Glutamatergic neuron (in vitro differentiated cells): ENCODE measurements around the gene CFAP161. TPM values are rescaled to one million over a fixed set of nuclear protein-coding genes. Genes with fewer than 3 reads are reported as not detected.

Experiments
- DNase-seq: peaks from one replicate; pipeline ENCODE4 v3.0.0; 2022
- H3K27ac Mint-ChIP-seq: one replicate; pipeline ENCODE4 v1.8.0; 2020; ENCODE audit warnings: mild to moderate bottlenecking, mixed read lengths, inconsistent platforms; ENCODE audit not compliant: unreplicated experiment
- H3K27me3 Mint-ChIP-seq: one replicate; pipeline ENCODE4 v1.8.0; 2020; ENCODE audit warnings: mild to moderate bottlenecking, moderate library complexity, mixed read lengths, inconsistent platforms; ENCODE audit not compliant: unreplicated experiment
- H3K36me3 Mint-ChIP-seq: one replicate; pipeline ENCODE4 v1.8.0; 2020; ENCODE audit warnings: mild to moderate bottlenecking, mixed read lengths, inconsistent platforms; ENCODE audit not compliant: unreplicated experiment
- H3K4me1 Mint-ChIP-seq: one replicate; pipeline ENCODE4 v1.8.0; 2020; ENCODE audit warnings: mild to moderate bottlenecking, low read depth, mixed read lengths, inconsistent platforms; ENCODE audit not compliant: unreplicated experiment
- H3K4me3 Mint-ChIP-seq: one replicate; pipeline ENCODE4 v1.8.0; 2020; ENCODE audit warnings: mild to moderate bottlenecking, mixed read lengths, inconsistent platforms; ENCODE audit not compliant: unreplicated experiment
- H3K9me3 Mint-ChIP-seq: one replicate; pipeline ENCODE4 v1.8.0; 2020; ENCODE audit warnings: mild to moderate bottlenecking, moderate library complexity, mixed read lengths, inconsistent platforms; ENCODE audit not compliant: unreplicated experiment
- CTCF ChIP-seq: fragments of 200-600 bp; sonication (generic); IDR thresholded peaks from one replicate; pipeline ENCODE4 v1.5.0; 2021; ENCODE audit not compliant: partially characterized antibody, unreplicated experiment
- total RNA-seq: library from RNA; stranded (reverse); fragmentation: NEBNext Ultra II Directional; extraction: Animal tissue kit (Norgen Biotek cat#: 25700); gene quantifications from one replicate; pipeline ENCODE4 v1.2.1, GENCODE V29; 2021; ENCODE audit not compliant: unreplicated experiment

The CFAP161 gene
- total RNA-seq, 1 donor from 2014 or later: 0.39 TPM

DNA sequence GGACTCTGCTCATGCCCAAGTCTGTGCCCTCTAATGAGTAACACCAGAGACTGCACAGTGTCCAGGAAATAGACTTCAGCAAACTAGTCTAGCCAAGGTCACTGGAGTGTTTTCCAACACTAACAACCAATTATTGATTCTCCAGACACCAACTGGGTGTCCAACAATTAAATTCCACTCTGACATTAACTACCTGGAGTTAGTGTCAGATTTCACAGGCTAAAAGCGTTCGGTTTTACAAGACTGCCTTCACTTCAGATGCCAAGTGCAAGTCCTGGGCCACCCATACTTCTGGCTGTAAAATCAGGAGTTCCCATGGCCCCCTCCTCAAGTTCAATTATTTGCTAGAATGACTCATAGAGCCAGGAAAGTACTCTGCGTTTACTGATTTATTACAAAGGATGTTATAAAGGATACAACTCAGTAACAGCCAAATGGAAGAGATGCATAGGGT is 20.8 kb upstream of the CFAP161 start:
- H3K27ac Mint-ChIP-seq: no peak overlapping the region
- no peaks in the 10 kb centered on the region for H3K4me1 Mint-ChIP-seq
- no peaks in the 10 kb centered on the region for H3K36me3 Mint-ChIP-seq
- no peak for DNase-seq
- no peaks in the 10 kb centered on the region for H3K27me3 Mint-ChIP-seq
- no peak overlapping the region for H3K4me3 Mint-ChIP-seq
- H3K9me3 Mint-ChIP-seq: peaks cover 1% of the 10 kb centered on the region
- TF ChIP-seq CTCF: no peak

DNA sequence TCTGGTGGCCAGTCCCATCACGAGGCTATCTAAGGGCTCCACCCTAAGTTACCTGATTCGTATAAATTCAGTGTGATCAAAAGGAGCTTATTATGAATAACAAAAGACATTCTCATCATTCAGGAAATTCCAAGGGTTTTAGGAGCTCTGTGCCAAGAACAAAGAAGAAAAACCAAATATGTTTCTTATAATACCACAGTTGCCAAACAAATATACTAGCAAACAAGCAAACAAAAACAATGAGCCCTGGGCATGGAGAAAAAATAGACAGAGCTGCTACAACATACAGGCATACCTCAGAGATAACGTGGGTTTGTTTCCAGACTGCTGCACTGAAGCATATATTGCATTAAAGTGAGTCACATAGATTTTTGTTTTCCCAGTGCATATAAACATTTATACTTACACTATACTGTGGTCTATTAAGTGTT is 20.2 kb upstream of the CFAP161 start:
- Mint-ChIP-seq H3K36me3 (no peaks in the 10 kb centered on the region), H3K9me3 (peaks cover 1% of the 10 kb centered on the region), H3K27ac (no peak overlapping the region), H3K4me3 (no peak overlapping the region), H3K4me1 (no peaks in the 10 kb centered on the region), H3K27me3 (no peaks in the 10 kb centered on the region)
- no peak for DNase-seq
- TF ChIP-seq CTCF: no peak

DNA sequence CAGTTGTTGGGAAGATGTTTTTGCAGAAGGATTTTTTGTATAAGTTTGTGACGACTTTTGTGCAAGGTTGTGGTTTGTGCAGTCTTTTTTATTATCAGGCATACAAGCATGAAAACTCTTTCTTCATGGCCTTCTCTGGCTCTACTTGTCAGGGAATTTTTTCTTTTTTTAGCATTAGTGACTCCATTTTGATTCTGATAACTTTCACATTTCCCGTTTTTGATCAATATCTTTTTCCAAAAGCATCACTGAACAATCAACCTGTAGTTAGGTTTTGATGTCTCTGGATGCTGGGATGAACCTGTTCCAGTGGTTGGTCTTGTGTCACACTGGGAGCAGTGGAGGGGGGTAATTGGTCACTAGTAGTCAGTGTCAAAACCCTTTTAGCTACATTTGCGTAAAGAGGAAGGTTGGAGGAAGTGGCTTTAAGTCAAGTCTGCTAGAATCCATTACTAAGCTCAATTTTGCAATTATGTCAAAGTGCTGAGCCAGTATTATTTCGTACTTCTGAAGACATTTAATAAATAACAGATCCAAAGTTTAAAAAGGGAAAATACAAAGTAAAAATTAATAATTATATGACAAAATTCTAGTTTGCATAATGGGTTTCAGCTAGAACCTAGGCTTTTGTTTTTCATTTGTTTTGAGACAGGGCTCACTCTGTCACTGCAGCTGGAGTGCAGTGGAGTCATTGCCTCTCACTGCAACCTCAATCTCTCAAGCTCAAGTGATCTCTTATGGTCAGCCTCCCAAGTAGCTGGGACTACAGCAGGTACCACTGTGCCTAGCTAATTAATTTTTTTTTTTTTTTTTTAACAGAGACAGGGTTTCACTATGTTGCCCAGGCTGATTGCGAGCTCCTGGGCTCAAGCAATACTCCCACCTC is 18.8 kb upstream of the CFAP161 start:
- Mint-ChIP-seq H3K4me1 (no peaks in the 10 kb centered on the region), H3K4me3 (no peak overlapping the region), H3K27me3 (no peaks in the 10 kb centered on the region), H3K36me3 (peaks cover 3% of the 10 kb centered on the region), H3K27ac (no peak overlapping the region), H3K9me3 (peaks cover 1% of the 10 kb centered on the region)
- DNase-seq: no peak
- no peak for TF ChIP-seq CTCF

- Mint-ChIP-seq H3K9me3 (peaks cover 3% of the 10 kb centered on the region), H3K36me3 (peaks cover 5% of the 10 kb centered on the region), H3K27me3 (no peaks in the 10 kb centered on the region), H3K27ac (no peak overlapping the region), H3K4me1 (no peaks in the 10 kb centered on the region), H3K4me3 (no peak overlapping the region)
- no peak for TF ChIP-seq CTCF
- no peak for DNase-seq
Measured at GRCh38 chr15:81117136-81117535, 16.9 kb upstream of the CFAP161 start.

- Mint-ChIP-seq H3K9me3 (peaks cover 3% of the 10 kb centered on the region), H3K36me3 (peaks cover 5% of the 10 kb centered on the region), H3K27me3 (no peaks in the 10 kb centered on the region), H3K4me1 (no peaks in the 10 kb centered on the region), H3K27ac (no peak overlapping the region), H3K4me3 (no peak overlapping the region)
- DNase-seq: no peak
- no peak for TF ChIP-seq CTCF
Measured at GRCh38 chr15:81117581-81117980, 16.5 kb upstream of the CFAP161 start.
